ENCODE measurements around the gene SPINK1. TPM values are rescaled to one million over a fixed set of nuclear protein-coding genes. Genes with fewer than 3 reads are reported as not detected.
A peak's percentile ranks its signal among the peaks of the same experiment; 100 is the strongest.

The SPINK1 gene
- total RNA-seq (ENCODE audit: unreplicated experiment), result not detected
- long read RNA-seq, result 0 reads

GRCh38 chr5:147831465-147831864 lies at the start of gene SPINK1:
TSS of gene SPINK1 (minus strand) at chr5:147831671. CDS start at chr5:147831577, 94 bp downstream.
- TF ChIP-seq CTCF (IDR thresholded peaks at IDR 0.05; ENCODE audit: unreplicated experiment), result no peak
- DNase-seq (ENCODE audit: low spot score), result no peak
- no peaks in the 10 kb centered on the region for H3K27me3 Mint-ChIP-seq (ENCODE audit: unreplicated experiment)
- no peaks in the 10 kb centered on the region for H3K4me1 Mint-ChIP-seq (ENCODE audit: unreplicated experiment)
- H3K9me3 Mint-ChIP-seq (ENCODE audit: unreplicated experiment), result no peaks in the 10 kb centered on the region
- H3K4me3 Mint-ChIP-seq (ENCODE audit: unreplicated experiment), result no peak within 1 kb of the TSS
- H3K27ac Mint-ChIP-seq (ENCODE audit: unreplicated experiment), result no peak within 1 kb of the TSS
- H3K36me3 Mint-ChIP-seq (ENCODE audit: low read depth, unreplicated experiment), result no peaks in the 10 kb centered on the region

GRCh38 chr5:147880487-147880886 lies 49.0 kb upstream of the SPINK1 start:
- DNase-seq (ENCODE audit: low spot score), result no peak
- no peak for TF ChIP-seq CTCF (IDR thresholded peaks at IDR 0.05; ENCODE audit: unreplicated experiment)
- Mint-ChIP-seq H3K9me3 (ENCODE audit: unreplicated experiment) (no peaks in the 10 kb centered on the region), H3K4me3 (ENCODE audit: unreplicated experiment) (no peak overlapping the region), H3K4me1 (ENCODE audit: unreplicated experiment) (peaks cover 11% of the 10 kb centered on the region), H3K27ac (ENCODE audit: unreplicated experiment) (no peak overlapping the region), H3K27me3 (ENCODE audit: unreplicated experiment) (no peaks in the 10 kb centered on the region), H3K36me3 (ENCODE audit: low read depth, unreplicated experiment) (no peaks in the 10 kb centered on the region)

- peaks cover 11% of the 10 kb centered on the region for H3K4me1 Mint-ChIP-seq (ENCODE audit: unreplicated experiment)
Observed at GRCh38 chr5:147879784-147880183, 48.3 kb upstream of the SPINK1 start.

GRCh38 chr5:147878066-147878759 lies 46.7 kb upstream of the SPINK1 start, which contains the start of gene SCGB3A2:
TSS of gene SCGB3A2 (plus strand) at chr5:147878711. CDS start at chr5:147878804, 93 bp downstream.
- peaks cover 5% of the 10 kb centered on the region for H3K27me3 Mint-ChIP-seq (ENCODE audit: unreplicated experiment)
- no peaks in the 10 kb centered on the region for H3K9me3 Mint-ChIP-seq (ENCODE audit: unreplicated experiment)
- H3K4me1 Mint-ChIP-seq (ENCODE audit: unreplicated experiment), result peaks cover 17% of the 10 kb centered on the region
- H3K4me3 Mint-ChIP-seq (ENCODE audit: unreplicated experiment), result no peak within 1 kb of the TSS
- no peak within 1 kb of the TSS for H3K27ac Mint-ChIP-seq (ENCODE audit: unreplicated experiment)
- TF ChIP-seq CTCF (IDR thresholded peaks at IDR 0.05; ENCODE audit: unreplicated experiment), result no peak
- DNase-seq (ENCODE audit: low spot score), result no peak
- no peaks in the 10 kb centered on the region for H3K36me3 Mint-ChIP-seq (ENCODE audit: low read depth, unreplicated experiment)

More at GRCh38 chr5:147879784-147880183, 48.3 kb upstream of the SPINK1 start:
- no peak for DNase-seq (ENCODE audit: low spot score)
- Mint-ChIP-seq H3K4me3 (ENCODE audit: unreplicated experiment) (no peak overlapping the region), H3K27me3 (ENCODE audit: unreplicated experiment) (no peaks in the 10 kb centered on the region), H3K27ac (ENCODE audit: unreplicated experiment) (no peak overlapping the region), H3K36me3 (ENCODE audit: low read depth, unreplicated experiment) (no peaks in the 10 kb centered on the region), H3K9me3 (ENCODE audit: unreplicated experiment) (no peaks in the 10 kb centered on the region)
- TF ChIP-seq CTCF (IDR thresholded peaks at IDR 0.05; ENCODE audit: unreplicated experiment), result peak; percentile 33

GRCh38 chr5:147876626-147877025 lies 45.2 kb upstream of the SPINK1 start:
- H3K4me3 Mint-ChIP-seq (ENCODE audit: unreplicated experiment), result no peak overlapping the region
- H3K9me3 Mint-ChIP-seq (ENCODE audit: unreplicated experiment), result no peaks in the 10 kb centered on the region
- DNase-seq (ENCODE audit: low spot score), result no peak
- TF ChIP-seq CTCF (IDR thresholded peaks at IDR 0.05; ENCODE audit: unreplicated experiment), result no peak
- H3K27ac Mint-ChIP-seq (ENCODE audit: unreplicated experiment), result no peak overlapping the region
- peaks cover 21% of the 10 kb centered on the region for H3K4me1 Mint-ChIP-seq (ENCODE audit: unreplicated experiment)
- H3K27me3 Mint-ChIP-seq (ENCODE audit: unreplicated experiment), result peaks cover 12% of the 10 kb centered on the region
- no peaks in the 10 kb centered on the region for H3K36me3 Mint-ChIP-seq (ENCODE audit: low read depth, unreplicated experiment)

Measured in endothelial cell (in vitro differentiated cells).